Left ventricle myocardium inferior (tissue), 1 donor: ENCODE results near the gene WNT4. TPM values are rescaled to one million over a fixed set of nuclear protein-coding genes. Genes with fewer than 3 reads are reported as not detected.

ENCODE experiments used
- DNase-seq: peaks from one replicate; pipeline ENCODE4 v3.0.0-alpha.2; 2020
- H3K27ac ChIP-seq: fragments of 200-600 bp; replicated peaks from 2 replicates; pipeline ENCODE4 v1.8.0; 2021
- H3K27me3 ChIP-seq: fragments of 200-600 bp; 2 replicates; pipeline ENCODE4 v1.8.0; 2021; ENCODE audit warnings: low read depth
- H3K36me3 ChIP-seq: fragments of 200-600 bp; 2 replicates; pipeline ENCODE4 v1.8.0; 2021
- H3K4me1 ChIP-seq: fragments of 200-600 bp; 2 replicates; pipeline ENCODE4 v1.8.0; 2021
- H3K4me3 ChIP-seq: fragments of 200-600 bp; 2 replicates; pipeline ENCODE4 v1.8.0; 2021; ENCODE audit warnings: mild to moderate bottlenecking, moderate library complexity
- H3K9me3 ChIP-seq: fragments of 200-600 bp; replicated peaks from 2 replicates; pipeline ENCODE4 v1.8.0; 2021
- CTCF ChIP-seq: fragments of 200-600 bp; IDR thresholded peaks from 2 replicates; pipeline ENCODE4 v1.8.0; 2021; ENCODE audit warnings: antibody characterized with exemption, mild to moderate bottlenecking, borderline replicate concordance
- intact Hi-C: fragments of 100-400 bp; cut with micrococcal nuclease; formaldehyde crosslinking; loops from one replicate; pipeline ENCODE4 v1.11.0; 2022
- total RNA-seq: library from RNA; stranded (reverse); fragmentation: NEBNext Ultra II Directional; extraction: Animal tissue kit (Norgen Biotek cat#: 25700); gene quantifications from one replicate; pipeline ENCODE4 v1.2.1, GENCODE V29; 2021
- donor health status: DM: no; HTN: yes; CAD: no; lungs with severe emphysema.

The WNT4 gene
- total RNA-seq, 1 donor from 2014 or later = not detected

GRCh38 chr1:22154626-22155025 lies 11.7 kb upstream of the WNT4 start:
- Histone ChIP-seq H3K36me3 (no peaks in the 10 kb centered on the region), H3K4me3 (no peak overlapping the region), H3K27me3 (peaks cover 65% of the 10 kb centered on the region), H3K27ac (no peak overlapping the region), H3K4me1 (no peaks in the 10 kb centered on the region), H3K9me3 (no peaks in the 10 kb centered on the region)
- no peak for DNase-seq
- intact Hi-C loops = no loop called here
- TF ChIP-seq CTCF = no peak

GRCh38 chr1:22153660-22154437 lies 11.0 kb upstream of the WNT4 start:
- no peaks in the 10 kb centered on the region for H3K4me1 ChIP-seq
- H3K36me3 ChIP-seq = no peaks in the 10 kb centered on the region
- peaks cover 71% of the 10 kb centered on the region for H3K27me3 ChIP-seq
- no peaks in the 10 kb centered on the region for H3K9me3 ChIP-seq
- intact Hi-C loops = no loop called here
- no peak overlapping the region for H3K27ac ChIP-seq
- TF ChIP-seq CTCF = no peak
- DNase-seq = no peak
- H3K4me3 ChIP-seq = no peak overlapping the region

GRCh38 chr1:22150923-22151322 lies 8.0 kb upstream of the WNT4 start:
- intact Hi-C loops = no loop called here
- Histone ChIP-seq H3K27me3 (peaks cover 78% of the 10 kb centered on the region), H3K27ac (no peak overlapping the region), H3K36me3 (no peaks in the 10 kb centered on the region), H3K4me3 (no peak overlapping the region), H3K4me1 (no peaks in the 10 kb centered on the region), H3K9me3 (no peaks in the 10 kb centered on the region)
- no peak for TF ChIP-seq CTCF
- DNase-seq = no peak

GRCh38 chr1:22142315-22143064 lies 407 bp downstream of the WNT4 start:
- DNase-seq = no peak
- no peaks in the 10 kb centered on the region for H3K36me3 ChIP-seq
- H3K27me3 ChIP-seq = peaks cover 83% of the 10 kb centered on the region
- H3K4me1 ChIP-seq = peaks cover 16% of the 10 kb centered on the region
- no peaks in the 10 kb centered on the region for H3K9me3 ChIP-seq
- TF ChIP-seq CTCF = no peak
- peak overlapping the region; percentile 67 for H3K4me3 ChIP-seq
- no peak overlapping the region for H3K27ac ChIP-seq
- intact Hi-C loops = no loop called here

GRCh38 chr1:22141554-22142314 lies 1.2 kb downstream of the WNT4 start:
- peak overlapping the region; percentile 67 for H3K4me3 ChIP-seq
- DNase-seq = no peak
- H3K27me3 ChIP-seq = peaks cover 84% of the 10 kb centered on the region
- no peak overlapping the region for H3K27ac ChIP-seq
- H3K4me1 ChIP-seq = peaks cover 16% of the 10 kb centered on the region
- intact Hi-C loops = no loop called here
- no peaks in the 10 kb centered on the region for H3K9me3 ChIP-seq
- no peaks in the 10 kb centered on the region for H3K36me3 ChIP-seq
- no peak for TF ChIP-seq CTCF
